ENCODE results near the gene STK17B. TPM values are rescaled to one million over a fixed set of nuclear protein-coding genes. Genes with fewer than 3 reads are reported as not detected.

Gene STK17B
- total and polyA plus RNA-seq, 12 donors, result 2.0 to 20.4 (median 3.7) TPM

GRCh38 chr2:196208915-196209314, 37.5 kb upstream of the STK17B start:
- Histone ChIP-seq H3K36me3 (peaks cover 0 to 58% (median 8%) of the 10 kb centered on the region in 9 donors), H3K27me3 (no peaks in the 10 kb centered on the region), H3K4me3 (no peak overlapping the region), H3K4me1 (peaks cover 0 to 24% (median 8%) of the 10 kb centered on the region in 9 donors), H3K9me3 (no peaks in the 10 kb centered on the region), H3K27ac (no peak overlapping the region)
- DNase-seq (no peak), ATAC-seq (no peak)
- WGBS, 2 donors, result 50 to 57% methylated on average over 1 of the region's 1 CpG
- TF ChIP-seq CTCF (IDR thresholded peaks at IDR 0.05), result no peak
- intact Hi-C loops (cut with DNase I), result no loop called here

- no peaks in the 10 kb centered on the region for H3K27me3 ChIP-seq
- no peaks in the 10 kb centered on the region for H3K9me3 ChIP-seq
- H3K27ac ChIP-seq, result peak overlapping the region in 3 of 10 donors; percentile 12 to 29 (median 14)
- 91 to 97% methylated on average over 1 of the region's 1 CpG for WGBS, 2 donors
- TF ChIP-seq CTCF (IDR thresholded peaks at IDR 0.05), result no peak
- H3K36me3 ChIP-seq, result peaks cover 0 to 38% (median 0%) of the 10 kb centered on the region in 9 donors
- no peak overlapping the region for H3K4me3 ChIP-seq
- H3K4me1 ChIP-seq, result peaks cover 0 to 34% (median 14%) of the 10 kb centered on the region in 9 donors
- intact Hi-C loops (cut with DNase I), result no loop called here
- ATAC-seq (no peak), DNase-seq (no peak)
Measured at GRCh38 chr2:196206804-196207203, 35.4 kb upstream of the STK17B start.

GRCh38 chr2:196205881-196206435, 34.6 kb upstream of the STK17B start:
- no peaks in the 10 kb centered on the region for H3K27me3 ChIP-seq
- H3K9me3 ChIP-seq, result no peaks in the 10 kb centered on the region
- H3K27ac ChIP-seq, result peak overlapping the region in 3 of 10 donors; percentile 12 to 29 (median 14)
- TF ChIP-seq CTCF (IDR thresholded peaks at IDR 0.05), result no peak
- DNase-seq (peak in 1 of 2 donors; percentile 14), ATAC-seq (peak in 7 of 8 donors; percentile 39 to 86 (median 70))
- H3K4me1 ChIP-seq, result peaks cover 0 to 43% (median 16%) of the 10 kb centered on the region in 9 donors
- intact Hi-C loops (cut with DNase I), result no loop called here
- H3K36me3 ChIP-seq, result peaks cover 0 to 32% (median 0%) of the 10 kb centered on the region in 9 donors
- H3K4me3 ChIP-seq, result no peak overlapping the region

GRCh38 chr2:196205011-196205766, 33.8 kb upstream of the STK17B start:
- intact Hi-C loops (cut with DNase I), result no loop called here
- no peak for TF ChIP-seq CTCF (IDR thresholded peaks at IDR 0.05)
- Histone ChIP-seq H3K9me3 (no peaks in the 10 kb centered on the region), H3K36me3 (peaks cover 0 to 36% (median 4%) of the 10 kb centered on the region in 9 donors), H3K4me1 (peaks cover 0 to 51% (median 16%) of the 10 kb centered on the region in 9 donors), H3K27me3 (no peaks in the 10 kb centered on the region), H3K4me3 (no peak overlapping the region), H3K27ac (no peak overlapping the region)
- 92 to 94% methylated on average over 5 of the region's 5 CpGs for WGBS, 2 donors
- DNase-seq (no peak), ATAC-seq (no peak)
